PFSK-1 (cell line): ENCODE results near the gene NDUFS8.

Source experiments
- POLR2AphosphoS5 ChIP-seq: IDR thresholded peaks from 2 replicates; pipeline ENCODE4 v1.6.1; 2012; ENCODE audit warnings: low read depth, mild to moderate bottlenecking, control low read depth, low read length, moderate library complexity
- REST ChIP-seq, 2 experiments: IDR thresholded peaks; 2 replicates each; pipeline versions ENCODE4 v1.6.1 to v1.8.0; 2011 to 2012; ENCODE audit warnings: low read depth in 2 of 2, low read length in 2 of 2, control low read depth in 1 of 2, inconsistent platforms in 1 of 2, mild to moderate bottlenecking in 1 of 2, moderate library complexity in 1 of 2; ENCODE audit not compliant: insufficient read depth in 1 of 2
- SIN3A ChIP-seq: IDR thresholded peaks from 2 replicates; pipeline ENCODE4 v1.6.1; 2012; ENCODE audit warnings: mild to moderate bottlenecking, low read length, moderate library complexity, borderline replicate concordance; ENCODE audit not compliant: insufficient read depth
- TAF1 ChIP-seq: IDR thresholded peaks from 2 replicates; pipeline ENCODE4 v1.6.1; 2012; ENCODE audit warnings: low read length, control low read depth, borderline replicate concordance; ENCODE audit not compliant: insufficient read depth

GRCh38 chr11:67999201-67999629, 31.3 kb upstream of the NDUFS8 start:
- TF ChIP-seq REST (IDR thresholded peaks at IDR 0.05; ENCODE audit: insufficient read depth in 1 of 2, low read depth in 2 of 2, low read length in 2 of 2) (no peak), SIN3A (no peak), POLR2AphosphoS5 (no peak), TAF1 (no peak)
